Endothelial cell of umbilical vein (primary cell): Measurements from ENCODE around the gene PLCG2. TPM values are rescaled to one million over a fixed set of nuclear protein-coding genes. Genes with fewer than 3 reads are reported as not detected.

Experiments used
- BruUV-seq: library from RNA; stranded (reverse); fragments of 400-500 nt; replicated peaks from 2 replicates; lab custom pipeline; 2021; lab: Mats Ljungman, UMichigan
- CTCF ChIA-PET: fragments of 300-600, 350-600 bp; sonication (Branson Sonifier 250); formaldehyde crosslinking; loops from one replicate; lab custom pipeline; 2021; ENCODE audit warnings: antibody characterized with exemption, inconsistent platforms; lab: Charles Lee
- POLR2A ChIA-PET: fragments of 300-600, 350-600 bp; sonication (Branson Sonifier 250); formaldehyde crosslinking; loops from one replicate; lab custom pipeline; 2021; ENCODE audit warnings: antibody characterized with exemption, inconsistent platforms; lab: Charles Lee
- DNase-seq: peaks from one replicate; pipeline ENCODE4 v3.0.0-alpha.2; 2011; ENCODE audit warnings: low read depth, low spot score
- FAIRE-seq: peaks from 2 replicates; lab custom pipeline; 2011; peaks lifted over from hg19 to GRCh38; lab: Jason Lieb, UNC
- H2AFZ ChIP-seq: 2 replicates; pipeline ENCODE4 v1.6.0; 2012; ENCODE audit warnings: low read depth, low read length, control low read depth, inconsistent platforms
- H3K27ac ChIP-seq: 2 replicates; pipeline ENCODE4 v1.5.1; 2011; ENCODE audit warnings: low read depth, mild to moderate bottlenecking, control low read depth, low read length, moderate library complexity; ENCODE audit not compliant: insufficient read depth
- H3K27me3 ChIP-seq, 2 experiments: 2 replicates each; pipeline versions ENCODE4 v1.6.0 to v1.6.1; 2011; ENCODE audit warnings: low read length in 2 of 2, mixed read lengths in 1 of 2; ENCODE audit not compliant: control insufficient read depth in 2 of 2, insufficient read depth in 2 of 2
- H3K36me3 ChIP-seq, 2 experiments: 2 replicates in 1 of 2; 3 replicates in 1 of 2; pipeline ENCODE4 v1.5.1; 2011; ENCODE audit warnings: low read length in 2 of 2, mild to moderate bottlenecking in 1 of 2, moderate library complexity in 1 of 2; ENCODE audit not compliant: control insufficient read depth in 2 of 2, insufficient read depth in 2 of 2; ENCODE audit errors: extremely low read depth in 1 of 2
- H3K4me1 ChIP-seq: 3 replicates; pipeline ENCODE4 v1.5.1; 2011; ENCODE audit warnings: mild to moderate bottlenecking, low read length; ENCODE audit not compliant: control insufficient read depth, insufficient read depth; ENCODE audit errors: extremely low read depth
- H3K4me2 ChIP-seq: 2 replicates; pipeline ENCODE4 v1.6.1; 2011; ENCODE audit warnings: low read length, control low read depth, mixed read lengths; ENCODE audit not compliant: insufficient read depth
- H3K4me3 ChIP-seq, 3 experiments: fragments of 200-600 bp in 1 of 3; sonication (generic), shearing (Covaris generic) in 1 of 3; replicated peaks in 1 of 3; 2 replicates each; pipeline ENCODE4 v1.5.1; 2011 to 2016; ENCODE audit warnings: control low read depth in 3 of 3, low read length in 3 of 3, mild to moderate bottlenecking in 2 of 3, inconsistent platforms in 1 of 3, low read depth in 1 of 3, moderate library complexity in 1 of 3; ENCODE audit not compliant: insufficient read depth in 1 of 3
- H3K79me2 ChIP-seq: 2 replicates; pipeline ENCODE4 v1.6.0; 2012; ENCODE audit warnings: low read length, inconsistent platforms; ENCODE audit not compliant: control insufficient read depth, insufficient read depth
- H3K9ac ChIP-seq: replicated peaks from 2 replicates; pipeline ENCODE3; 2011; ENCODE audit warnings: low read length, control low read depth; ENCODE audit not compliant: insufficient read depth; ENCODE audit errors: extremely low read depth
- H3K9me1 ChIP-seq: replicated peaks from 3 replicates; pipeline ENCODE4 v1.6.0; 2011; ENCODE audit warnings: mild to moderate bottlenecking, low read length; ENCODE audit not compliant: control insufficient read depth, insufficient read depth; ENCODE audit errors: extremely low read depth
- H3K9me3 ChIP-seq: replicated peaks from 2 replicates; pipeline ENCODE4 v1.5.1; 2012; ENCODE audit warnings: low read length, inconsistent platforms; ENCODE audit not compliant: control insufficient read depth, insufficient read depth
- H4K20me1 ChIP-seq: replicated peaks from 2 replicates; pipeline ENCODE3; 2011; ENCODE audit warnings: mild to moderate bottlenecking, low read length; ENCODE audit not compliant: control insufficient read depth, insufficient read depth; ENCODE audit errors: extremely low read depth
- EZH2 ChIP-seq: IDR thresholded peaks from 2 replicates; pipeline ENCODE4 v1.6.1; 2012; ENCODE audit warnings: borderline replicate concordance, low read depth, mild to moderate bottlenecking, moderate library complexity, low read length, inconsistent platforms; ENCODE audit not compliant: severe bottlenecking
- FOS ChIP-seq: IDR thresholded peaks from 2 replicates; pipeline ENCODE4 v1.6.1; 2011; ENCODE audit warnings: mild to moderate bottlenecking, low read length, moderate library complexity, borderline replicate concordance; ENCODE audit not compliant: insufficient read depth
- GATA2 ChIP-seq: IDR thresholded peaks from 2 replicates; pipeline ENCODE4 v1.7.0; 2011; ENCODE audit warnings: low read depth, mild to moderate bottlenecking, moderate library complexity, mixed read lengths, low read length; ENCODE audit not compliant: insufficient read length, insufficient read depth
- JUN ChIP-seq: IDR thresholded peaks from 2 replicates; pipeline ENCODE4 v1.6.1; 2011; ENCODE audit warnings: borderline replicate concordance, low read depth; ENCODE audit not compliant: insufficient read length, insufficient read depth
- MYC ChIP-seq: IDR thresholded peaks from one replicate; pipeline ENCODE4 v1.6.1; 2011; ENCODE audit warnings: mild to moderate bottlenecking, low read depth, low read length
- POLR2A ChIP-seq: IDR thresholded peaks from 2 replicates; pipeline ENCODE4 v1.6.1; 2012; ENCODE audit warnings: low read depth, mild to moderate bottlenecking, control low read depth, low read length
- POLR2AphosphoS5 ChIP-seq: IDR thresholded peaks from 2 replicates; pipeline ENCODE4 v1.6.1; 2012; ENCODE audit warnings: low read depth, mild to moderate bottlenecking, control low read depth, low read length, moderate library complexity; ENCODE audit not compliant: insufficient read depth
- dilution Hi-C: fragments of 300-500 bp; cut with MboI; formaldehyde crosslinking; loops from one replicate; pipeline ENCODE4 v1.15.0; 2019; ENCODE audit warnings: low sequenced_read_pairs; ENCODE audit not compliant: extremely low pct_ligation_motif_present
- intact Hi-C: fragments of 100-400 bp; cut with micrococcal nuclease; formaldehyde crosslinking; loops from one replicate; pipeline ENCODE4 v1.10.0; 2022
- polyA plus RNA-seq, 4 experiments: library from polyadenylated mRNA; depleted of rRNA in 3 of 4; stranded (reverse) in 3 of 4; unstranded in 1 of 4; fragments of >200 nt; gene quantifications; 2 replicates each; pipeline versions ENCODE4 v1.2.1 to v1.2.3, GENCODE V29; 2011 to 2012; ENCODE audit warnings: missing spikeins in 1 of 4
- total RNA-seq: library from RNA; stranded (reverse); gene quantifications from 2 replicates; pipeline ENCODE4 v1.2.3, GENCODE V29; 2021
- TF ChIP-seq, protein P1 (sequence below): IDR thresholded peaks from 2 replicates; pipeline ENCODE4 v1.6.1; 2011; ENCODE audit not compliant: insufficient read depth, insufficient read length
- TF ChIP-seq, protein P2 (sequence below), 2 donors: IDR thresholded peaks; 1 replicate in 1 of 2; 2 replicates in 1 of 2; pipeline ENCODE4 v1.5.1; 2011; ENCODE audit warnings: low read length in 2 of 2, mild to moderate bottlenecking in 2 of 2, moderate library complexity in 2 of 2, control low read depth in 1 of 2, inconsistent platforms in 1 of 2, low read depth in 1 of 2; ENCODE audit not compliant: insufficient read depth in 1 of 2; ENCODE audit errors: extremely low read depth in 1 of 2

Gene PLCG2
- total and polyA plus RNA-seq, 2 donors (not counting 3 experiments of a cell fraction or from before 2014, with no cell fraction given), result 10.8 to 13.6 TPM

DNA sequence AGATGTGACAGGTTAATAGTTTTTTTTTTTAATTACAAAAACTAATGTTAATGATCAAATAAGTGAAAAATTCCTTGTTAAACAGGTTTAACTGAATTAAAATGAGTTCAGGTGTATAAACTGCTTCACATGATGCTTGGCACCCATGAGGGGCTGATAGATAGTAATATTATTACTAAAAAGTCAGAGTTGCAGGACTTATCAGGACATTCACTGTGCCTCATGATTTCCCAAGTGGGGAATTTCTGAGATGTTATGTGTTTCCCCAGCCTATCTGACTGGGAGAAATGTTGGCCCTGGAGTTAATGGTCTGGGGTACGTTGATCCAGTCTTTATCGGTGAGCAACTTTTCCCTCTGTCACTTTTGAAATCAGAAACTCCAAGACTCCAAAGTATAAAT, 102.1 kb downstream of the PLCG2 start:
- Histone ChIP-seq H3K9me3 (no peaks in the 10 kb centered on the region), H3K27me3 (no peaks in the 10 kb centered on the region), H3K4me2 (no peak overlapping the region), H3K79me2 (no peaks in the 10 kb centered on the region), H3K4me3 (no peak overlapping the region), H4K20me1 (no peaks in the 10 kb centered on the region), H3K9me1 (no peaks in the 10 kb centered on the region), H3K9ac (no peak overlapping the region), H3K36me3 (no peaks in the 10 kb centered on the region), H3K4me1 (no peaks in the 10 kb centered on the region), H3K27ac (no peak overlapping the region), H2AFZ (no peak overlapping the region)
- FAIRE-seq, result no peak
- dilution Hi-C loops (no loop called here), intact Hi-C loops (no loop called here)
- no peak for TF ChIP-seq JUN
- TF ChIP-seq POLR2A, result no peak
- no TSS peak for BruUV-seq
- no peak for DNase-seq
- ChIA-PET CTCF (interaction anchor here (1.4 kb wide), 1 partner anchor 180 kb away, joined by 4 read pairs; no protein-coding TSS in a partner anchor), POLR2A (no interaction called here)

DNA sequence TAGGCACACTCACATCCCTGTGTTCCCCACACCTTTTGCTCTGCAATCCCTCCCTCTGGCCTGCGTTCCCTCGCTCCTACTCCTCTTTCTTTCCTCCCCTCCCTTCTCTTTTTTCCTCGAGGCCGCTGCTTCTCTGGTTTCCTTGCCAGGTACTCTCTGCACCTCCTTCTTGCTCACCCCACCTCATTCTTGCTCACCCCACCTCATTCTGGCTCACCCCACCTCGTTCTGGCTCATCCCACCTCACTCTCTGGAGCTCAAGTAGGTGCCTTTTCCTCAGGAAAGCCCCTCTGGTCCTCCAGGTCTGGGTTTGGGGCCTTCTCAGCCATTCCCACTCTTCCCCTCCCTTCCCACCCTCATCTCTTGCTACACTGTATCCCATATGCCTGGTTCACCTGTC, 103.5 kb downstream of the PLCG2 start:
- Histone ChIP-seq H2AFZ (no peak overlapping the region), H3K4me2 (no peak overlapping the region), H3K9me3 (no peaks in the 10 kb centered on the region), H3K27ac (no peak overlapping the region), H4K20me1 (no peaks in the 10 kb centered on the region), H3K4me1 (no peaks in the 10 kb centered on the region), H3K9ac (no peak overlapping the region), H3K4me3 (no peak overlapping the region), H3K36me3 (no peaks in the 10 kb centered on the region), H3K9me1 (no peaks in the 10 kb centered on the region), H3K79me2 (no peaks in the 10 kb centered on the region), H3K27me3 (no peaks in the 10 kb centered on the region)
- intact Hi-C loops (no loop called here), dilution Hi-C loops (no loop called here)
- FAIRE-seq (no peak), DNase-seq (no peak)
- ChIA-PET CTCF (interaction anchor here (1.0 kb wide), 1 partner anchor 19 kb away, joined by 3 read pairs; no protein-coding TSS in a partner anchor), POLR2A (interaction anchor here (0.6 kb wide), 1 partner anchor 770 kb away, joined by 4 read pairs; no protein-coding TSS in a partner anchor)
- BruUV-seq, result no TSS peak
- TF ChIP-seq JUN (no peak), MYC (no peak), POLR2AphosphoS5 (no peak), GATA2 (no peak), POLR2A (no peak), FOS (no peak), EZH2 (no peak)
- TF ChIP-seq, protein P1, sequence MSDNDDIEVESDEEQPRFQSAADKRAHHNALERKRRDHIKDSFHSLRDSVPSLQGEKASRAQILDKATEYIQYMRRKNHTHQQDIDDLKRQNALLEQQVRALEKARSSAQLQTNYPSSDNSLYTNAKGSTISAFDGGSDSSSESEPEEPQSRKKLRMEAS, result no peak
- TF ChIP-seq, protein P2, sequence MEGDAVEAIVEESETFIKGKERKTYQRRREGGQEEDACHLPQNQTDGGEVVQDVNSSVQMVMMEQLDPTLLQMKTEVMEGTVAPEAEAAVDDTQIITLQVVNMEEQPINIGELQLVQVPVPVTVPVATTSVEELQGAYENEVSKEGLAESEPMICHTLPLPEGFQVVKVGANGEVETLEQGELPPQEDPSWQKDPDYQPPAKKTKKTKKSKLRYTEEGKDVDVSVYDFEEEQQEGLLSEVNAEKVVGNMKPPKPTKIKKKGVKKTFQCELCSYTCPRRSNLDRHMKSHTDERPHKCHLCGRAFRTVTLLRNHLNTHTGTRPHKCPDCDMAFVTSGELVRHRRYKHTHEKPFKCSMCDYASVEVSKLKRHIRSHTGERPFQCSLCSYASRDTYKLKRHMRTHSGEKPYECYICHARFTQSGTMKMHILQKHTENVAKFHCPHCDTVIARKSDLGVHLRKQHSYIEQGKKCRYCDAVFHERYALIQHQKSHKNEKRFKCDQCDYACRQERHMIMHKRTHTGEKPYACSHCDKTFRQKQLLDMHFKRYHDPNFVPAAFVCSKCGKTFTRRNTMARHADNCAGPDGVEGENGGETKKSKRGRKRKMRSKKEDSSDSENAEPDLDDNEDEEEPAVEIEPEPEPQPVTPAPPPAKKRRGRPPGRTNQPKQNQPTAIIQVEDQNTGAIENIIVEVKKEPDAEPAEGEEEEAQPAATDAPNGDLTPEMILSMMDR (IDR thresholded peaks at IDR 0.05; ENCODE audit: extremely low read depth in 1 of 2, insufficient read depth in 1 of 2, low read depth in 1 of 2, low read length in 2 of 2), result no peak
